HK-2 (cell line): ENCODE measurements around the gene AHRR.
"Not testable (repeated sequence)": the region's sequence is repeated elsewhere in the genome, so short reads cannot be mapped to it uniquely, and the experiment has no call there.

Experiments used
- DNase-seq: peaks from one replicate; pipeline ENCODE4 v3.0.0-alpha.2; 2018; ENCODE audit not compliant: unreplicated experiment

AHRR gene

DNA sequence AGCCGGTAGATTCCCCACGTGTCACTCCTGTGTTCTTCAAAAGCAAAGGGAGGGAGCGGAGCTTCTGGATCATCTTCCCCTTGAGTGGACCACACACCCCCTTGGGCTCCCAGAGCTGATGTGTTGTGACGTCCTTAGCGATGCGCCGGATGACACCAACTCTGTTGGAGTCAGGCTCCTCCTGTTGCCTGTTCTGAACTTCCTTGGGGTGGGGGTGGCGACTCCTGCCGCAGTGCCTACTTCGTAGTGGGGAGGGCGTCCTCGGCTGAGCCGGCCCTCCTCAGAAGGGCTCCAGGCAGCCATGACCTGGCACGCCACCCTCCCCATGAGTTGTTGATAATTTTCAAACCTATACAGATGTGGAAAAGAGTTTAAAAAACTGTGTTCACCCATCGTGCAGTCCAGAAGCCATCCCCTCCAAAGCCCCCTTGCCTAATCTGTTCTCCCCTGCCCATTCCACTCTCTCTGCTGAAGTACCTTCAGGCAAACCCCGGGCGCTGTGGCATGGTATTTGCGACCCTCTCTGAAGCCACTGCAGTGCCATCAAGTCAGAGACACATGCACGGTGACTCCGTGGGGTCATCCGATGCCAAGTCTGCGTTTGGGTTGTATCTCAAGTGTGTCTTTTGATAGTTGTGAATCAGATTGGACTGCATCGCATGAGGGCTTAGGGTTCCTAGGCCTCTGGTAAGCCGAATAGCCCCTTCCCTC is 138.2 kb downstream of the AHRR start:
- DNase-seq = no peak

DNA sequence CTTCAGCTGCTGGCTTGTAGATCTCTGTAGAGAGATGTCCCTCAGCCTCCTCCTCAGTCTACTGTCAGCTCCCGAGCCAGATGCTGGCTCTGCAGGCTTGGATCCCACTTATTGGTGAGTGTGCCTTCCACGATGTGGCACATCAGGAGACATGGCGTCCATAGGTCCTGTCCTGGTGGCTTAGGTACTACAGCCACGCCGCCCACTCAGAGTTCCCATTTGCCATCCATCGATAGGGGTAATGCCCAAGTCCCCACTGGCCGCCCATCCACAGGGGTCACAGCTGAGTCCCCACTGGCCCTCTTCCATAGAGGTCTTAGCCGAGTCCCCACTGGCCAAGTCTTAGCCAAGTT is 138.7 kb downstream of the AHRR start:
- DNase-seq = no peak

DNA sequence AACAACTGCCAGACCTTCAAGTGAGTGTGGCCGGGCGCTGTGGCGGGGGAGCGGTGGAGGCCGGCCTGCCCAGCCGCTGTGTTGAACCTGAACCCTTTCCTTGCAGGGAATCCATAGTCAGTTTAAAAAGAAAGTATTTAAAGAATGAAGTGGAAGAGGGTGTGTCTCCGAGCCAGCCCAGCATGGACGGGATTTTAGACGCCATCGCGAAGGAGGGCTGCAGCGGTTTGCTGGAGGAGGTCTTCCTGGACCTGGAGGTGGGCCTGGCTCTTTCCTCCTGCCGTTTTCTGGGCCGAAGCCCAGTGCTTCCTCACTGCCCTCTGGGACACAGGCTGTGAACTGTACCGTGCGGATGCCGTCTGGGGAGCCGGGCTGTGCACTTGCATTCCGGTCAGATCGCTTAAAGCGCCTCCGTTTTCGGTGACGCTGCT is 140.6 kb downstream of the AHRR start:
- no peak for DNase-seq

DNA sequence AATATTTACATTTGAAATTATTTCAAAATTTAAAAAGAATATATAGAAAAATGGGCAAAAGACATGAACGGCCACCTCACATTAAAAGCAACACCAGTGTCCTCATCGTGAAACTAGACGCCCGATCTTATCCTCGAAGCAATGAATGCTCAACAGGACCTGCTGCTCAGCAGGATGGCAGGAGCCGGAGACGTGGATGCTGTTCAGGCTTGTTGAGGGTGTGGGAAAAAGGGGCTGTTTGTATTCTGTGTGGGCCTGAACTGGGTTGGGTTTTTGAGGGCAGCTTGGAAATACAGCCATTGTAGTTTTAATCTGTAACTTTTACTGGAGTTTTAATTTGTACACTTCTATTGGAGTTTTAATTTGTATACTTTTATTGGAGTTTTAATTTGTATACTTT is 141.8 kb downstream of the AHRR start:
- DNase-seq = no peak

DNA sequence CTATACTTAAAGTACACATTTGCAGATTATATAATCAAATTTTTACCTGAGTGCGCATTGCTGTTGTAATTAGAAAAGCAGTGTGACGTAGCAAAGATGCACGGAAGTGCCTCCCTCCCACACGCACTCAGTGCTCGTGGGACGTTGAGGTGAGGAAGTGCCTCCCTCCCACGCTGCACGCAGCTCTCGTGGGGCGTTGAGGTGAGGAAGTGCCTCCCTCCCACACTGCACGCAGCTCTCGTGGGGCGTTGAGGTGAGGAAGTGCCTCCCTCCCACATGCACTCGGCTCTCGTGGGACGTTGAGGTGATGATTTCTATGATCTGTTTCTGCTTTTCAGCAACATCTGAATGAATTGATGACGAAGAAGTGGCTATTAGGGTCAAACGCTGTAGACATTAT is 142.4 kb downstream of the AHRR start:
- DNase-seq = no peak

DNA sequence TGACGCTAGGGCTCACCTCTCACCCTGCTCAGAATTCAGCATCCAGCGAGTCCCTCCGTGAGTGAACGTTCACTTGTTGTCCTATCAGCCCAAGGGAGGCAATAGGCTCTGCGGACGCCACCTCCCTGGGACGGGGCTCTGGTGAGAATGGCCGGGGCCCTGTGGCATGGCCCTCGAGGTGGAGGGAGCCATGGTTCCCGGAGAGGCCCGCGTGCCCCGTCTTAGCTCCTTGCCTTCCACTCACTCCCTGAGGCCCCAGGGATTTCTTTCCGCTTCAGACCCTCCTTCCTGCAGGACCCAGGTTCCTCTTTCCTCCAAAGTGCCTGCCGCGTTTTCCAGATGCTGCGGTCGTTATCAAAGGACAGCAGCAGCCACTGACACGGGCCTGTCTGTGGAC is 142.9 kb downstream of the AHRR start:
- DNase-seq = no peak

- DNase-seq = no peak
These were observed 143.5 kb downstream of the AHRR start for GRCh38 chr5:464843-465590.

DNA sequence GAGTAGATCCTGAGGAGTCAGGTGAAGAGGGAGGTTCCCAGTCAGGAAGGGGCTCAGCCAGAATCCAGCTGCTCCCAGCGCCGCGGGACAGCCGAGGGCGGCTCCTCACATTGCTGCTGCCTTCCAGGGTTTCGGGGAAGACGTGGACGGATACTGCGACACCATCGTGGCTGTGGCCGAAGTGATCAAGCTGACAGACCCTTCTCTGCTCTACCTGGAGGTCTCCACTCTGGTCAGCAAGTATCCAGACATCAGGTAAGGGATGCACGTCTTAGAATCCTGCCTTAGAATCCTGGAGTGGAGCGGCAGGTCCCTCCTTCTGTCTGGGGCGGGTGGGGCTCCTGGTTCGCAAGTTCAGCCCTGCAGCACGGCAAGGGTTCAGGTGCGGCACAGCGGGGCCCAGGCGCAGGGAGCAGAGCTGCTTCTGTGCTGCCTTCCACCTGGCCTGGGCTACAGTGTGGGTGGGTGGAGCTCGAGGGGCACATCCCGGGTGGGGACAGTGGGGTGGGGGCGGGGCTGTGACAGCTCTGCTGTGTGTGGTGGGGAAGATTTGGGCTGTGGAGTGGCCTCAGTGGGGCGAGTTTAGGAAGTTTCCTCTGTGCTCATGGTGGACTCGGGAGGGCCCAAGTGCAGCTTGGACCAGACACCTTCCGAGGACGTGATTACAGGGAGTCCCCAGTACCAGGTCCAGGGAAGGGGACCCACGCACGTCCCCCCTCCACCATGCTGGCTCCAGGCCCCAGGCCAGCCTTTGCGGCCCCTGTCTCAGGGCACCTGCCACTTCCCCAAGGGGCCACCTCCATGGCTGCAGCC is 144.3 kb downstream of the AHRR start:
- DNase-seq = no peak

DNA sequence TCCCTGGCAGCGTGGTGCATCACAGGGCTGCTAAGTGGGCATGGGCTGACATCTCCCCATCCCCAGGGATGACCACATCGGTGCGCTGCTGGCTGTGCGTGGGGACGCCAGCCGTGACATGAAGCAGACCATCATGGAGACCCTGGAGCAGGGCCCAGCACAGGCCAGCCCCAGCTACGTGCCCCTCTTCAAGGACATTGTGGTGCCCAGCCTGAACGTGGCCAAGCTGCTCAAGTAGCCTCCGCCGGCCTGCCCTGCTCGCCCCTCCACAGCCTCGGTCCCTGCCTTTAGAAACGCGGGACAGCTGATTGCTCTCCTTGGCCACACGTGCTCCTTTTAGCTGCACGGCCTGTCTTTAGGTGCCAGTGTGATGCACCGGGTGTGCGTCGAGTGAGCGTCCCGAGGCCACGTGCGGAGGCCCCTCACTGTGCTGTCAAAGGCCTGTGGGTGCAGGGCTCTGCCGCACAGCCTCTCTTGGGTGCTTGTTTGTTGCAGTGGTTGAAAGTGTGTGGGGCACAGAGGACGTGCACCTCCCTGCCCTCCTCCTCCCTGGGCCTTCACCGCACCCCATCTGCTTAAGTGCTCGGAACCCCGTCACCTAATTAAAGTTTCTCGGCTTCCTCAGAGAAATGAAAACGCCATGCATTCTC is 145.3 kb downstream of the AHRR start:
- no peak for DNase-seq

- no peak for DNase-seq
These were observed 146.9 kb downstream of the AHRR start for GRCh38 chr5:468401-468800.

DNA sequence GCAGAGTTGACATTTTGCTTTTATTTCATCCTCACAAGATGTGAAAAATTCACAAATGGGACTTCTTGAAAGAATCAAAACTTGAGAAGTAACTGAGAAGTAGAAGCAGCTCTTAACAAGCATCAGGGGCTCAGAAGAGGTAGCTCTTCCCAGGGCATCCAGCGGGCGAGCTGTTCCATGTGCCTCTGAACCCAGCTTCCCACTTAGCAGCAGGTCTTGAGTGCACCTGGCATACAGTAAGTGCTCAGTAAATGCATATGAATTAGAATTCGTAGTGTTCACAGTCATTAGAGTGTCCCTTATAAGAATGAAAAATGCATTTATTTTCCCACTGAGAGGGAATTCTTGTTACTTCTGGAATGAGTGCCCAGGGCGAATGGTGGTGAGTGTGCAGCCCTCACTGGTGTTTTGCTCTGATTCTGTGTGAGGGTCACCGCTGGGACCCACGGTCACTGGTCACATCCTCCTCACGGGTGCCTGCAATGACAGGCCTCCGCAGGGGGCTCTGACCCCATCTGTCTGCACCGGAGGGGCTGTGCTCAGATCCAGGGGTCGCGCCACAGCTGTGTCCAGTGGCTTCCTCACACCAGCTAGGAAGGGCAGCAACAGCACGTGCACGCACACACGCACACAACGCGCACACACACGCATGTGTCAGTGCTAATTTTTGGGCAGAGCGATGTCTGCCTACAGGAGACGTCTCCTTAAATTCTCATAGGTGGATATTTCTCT is 148.4 kb downstream of the AHRR start:
- no peak for DNase-seq

DNA sequence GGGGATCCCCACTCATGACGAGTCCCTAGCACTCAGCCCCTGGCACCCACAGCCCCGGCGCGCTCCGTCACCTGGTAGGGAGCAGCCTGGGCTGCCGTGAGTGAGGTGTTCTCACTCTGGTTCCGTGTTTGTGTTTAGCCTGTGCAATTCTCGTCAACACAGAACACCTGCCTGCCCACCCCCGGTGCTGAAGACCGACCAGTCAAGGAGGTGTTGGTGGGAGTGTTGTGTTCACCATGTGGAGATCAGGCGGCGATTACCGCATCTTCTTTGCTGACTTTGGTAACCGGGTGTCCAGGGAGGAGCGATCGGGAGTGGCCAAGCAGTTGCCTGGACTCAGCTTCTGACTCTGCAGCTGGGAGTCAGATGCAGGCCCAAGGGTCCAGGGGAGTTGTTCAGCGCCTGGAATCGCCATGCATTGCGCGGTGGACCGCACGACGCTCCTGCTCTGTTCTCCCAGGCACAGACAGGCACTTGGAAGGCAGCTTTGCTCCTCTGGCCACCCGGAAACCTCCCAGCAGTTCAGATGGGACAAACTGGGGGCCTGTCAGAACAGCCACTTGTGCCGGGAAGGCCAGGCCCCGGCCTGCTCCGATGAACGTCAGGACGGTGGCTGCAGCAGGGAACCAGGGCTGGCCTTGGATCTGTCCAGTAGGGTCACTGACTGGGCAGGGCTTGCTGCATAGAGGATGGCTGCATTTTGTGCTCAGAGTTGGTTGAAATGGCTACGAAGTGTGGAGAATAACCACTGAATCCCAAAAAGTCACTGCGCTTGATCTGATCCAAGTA is 149.6 kb downstream of the AHRR start:
- DNase-seq = no peak

DNA sequence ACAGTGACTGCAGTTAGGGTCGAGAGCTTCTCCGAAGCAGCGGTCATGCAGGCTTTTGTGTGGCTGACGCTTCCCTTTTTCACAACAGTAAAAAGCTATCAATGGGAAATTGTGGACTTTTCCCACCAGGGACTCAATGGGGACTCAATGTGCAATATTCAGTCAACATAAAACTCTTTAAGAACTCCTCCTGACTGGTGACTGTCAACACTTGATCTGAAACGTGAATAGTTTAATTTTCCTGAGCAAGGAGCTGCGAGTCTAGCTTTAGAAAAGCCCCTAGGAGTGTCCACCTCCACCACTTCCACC is 150.2 kb downstream of the AHRR start:
- no peak for DNase-seq

- DNase-seq = peak; percentile 28
These were observed 150.7 kb downstream of the AHRR start for GRCh38 chr5:472076-472655.

DNA sequence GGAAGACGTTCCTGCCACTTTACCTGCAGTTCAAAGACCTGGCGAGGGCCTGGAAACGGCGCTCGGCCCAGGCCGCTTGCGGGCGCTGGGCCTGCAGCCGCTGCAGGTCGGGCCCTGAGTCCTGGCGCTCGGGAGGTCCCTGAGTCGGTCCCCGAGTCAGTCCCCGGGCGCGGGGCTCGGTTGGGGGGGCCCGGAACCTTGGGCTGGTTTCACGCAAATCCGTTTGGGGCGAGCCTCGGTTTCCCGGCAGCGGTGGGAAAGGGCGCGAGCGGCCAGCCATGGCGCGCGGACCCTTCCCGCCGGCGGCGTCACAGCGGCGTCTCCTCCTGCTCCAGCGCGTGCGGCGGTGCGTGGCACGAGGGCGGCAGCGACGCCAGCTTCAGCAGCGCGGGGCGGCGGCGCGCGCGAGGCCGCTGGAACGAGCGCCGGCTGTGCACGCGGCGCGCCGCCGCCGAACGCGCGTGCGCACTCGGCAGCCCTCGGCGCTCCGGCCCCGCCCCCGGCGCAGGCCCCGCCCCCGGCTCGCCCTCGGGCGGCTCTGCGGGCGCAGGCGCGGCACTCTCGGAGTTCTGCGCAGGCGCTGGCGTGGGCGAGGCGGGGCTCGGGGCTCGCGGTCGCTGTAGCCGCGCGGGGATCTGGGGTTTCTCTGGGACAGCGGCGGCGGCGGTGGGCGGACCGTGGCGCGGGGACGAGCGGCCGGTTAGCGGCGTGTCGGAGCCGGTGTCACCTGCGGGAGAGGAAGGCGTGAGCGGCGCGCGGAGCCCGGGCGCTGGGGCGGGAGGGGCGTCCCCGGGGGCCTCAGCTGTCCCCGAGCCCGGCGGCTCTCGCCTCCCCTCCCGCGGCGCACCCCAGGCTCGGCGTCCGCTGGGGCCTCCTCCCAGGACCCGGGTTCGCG is 151.4 kb downstream of the AHRR start:
- peak; percentile 85 for DNase-seq

DNA sequence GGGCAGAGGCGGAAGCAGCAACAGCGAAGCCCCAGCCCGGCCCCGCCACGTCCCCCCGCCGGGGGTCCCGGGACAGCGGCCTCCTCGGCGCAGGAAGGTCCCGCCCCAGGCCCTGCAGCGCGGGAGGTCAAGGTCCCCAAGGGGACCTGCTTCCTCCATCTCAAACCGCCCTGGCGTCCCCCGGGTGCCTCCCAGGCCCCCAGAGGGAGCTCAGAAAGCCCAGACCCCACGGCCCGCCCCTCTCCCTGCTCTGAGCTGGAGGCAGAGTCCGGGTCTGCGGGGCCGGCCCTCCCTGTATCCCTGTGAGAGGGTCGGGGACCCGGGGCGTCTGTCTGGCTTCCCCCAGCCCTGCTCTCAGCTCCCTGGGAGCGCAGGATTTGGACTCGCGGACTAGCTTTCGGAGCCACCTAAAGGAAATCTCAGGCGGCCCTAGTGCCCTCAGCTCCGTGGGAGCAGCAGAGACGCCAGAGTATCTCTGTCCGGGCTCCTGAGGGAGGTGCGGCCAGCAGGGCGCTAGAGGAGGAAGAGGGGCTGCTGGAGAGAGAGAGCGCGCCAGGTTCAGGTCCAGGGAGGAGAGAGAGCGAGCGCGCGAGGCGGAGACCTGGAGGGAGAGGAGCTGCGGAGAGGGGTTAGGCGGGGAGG is 152.2 kb downstream of the AHRR start:
- DNase-seq = peak; percentile 68

GRCh38 chr5:474232-474839 is 152.8 kb downstream of the AHRR start:
- not testable (repeated sequence) for DNase-seq

DNA sequence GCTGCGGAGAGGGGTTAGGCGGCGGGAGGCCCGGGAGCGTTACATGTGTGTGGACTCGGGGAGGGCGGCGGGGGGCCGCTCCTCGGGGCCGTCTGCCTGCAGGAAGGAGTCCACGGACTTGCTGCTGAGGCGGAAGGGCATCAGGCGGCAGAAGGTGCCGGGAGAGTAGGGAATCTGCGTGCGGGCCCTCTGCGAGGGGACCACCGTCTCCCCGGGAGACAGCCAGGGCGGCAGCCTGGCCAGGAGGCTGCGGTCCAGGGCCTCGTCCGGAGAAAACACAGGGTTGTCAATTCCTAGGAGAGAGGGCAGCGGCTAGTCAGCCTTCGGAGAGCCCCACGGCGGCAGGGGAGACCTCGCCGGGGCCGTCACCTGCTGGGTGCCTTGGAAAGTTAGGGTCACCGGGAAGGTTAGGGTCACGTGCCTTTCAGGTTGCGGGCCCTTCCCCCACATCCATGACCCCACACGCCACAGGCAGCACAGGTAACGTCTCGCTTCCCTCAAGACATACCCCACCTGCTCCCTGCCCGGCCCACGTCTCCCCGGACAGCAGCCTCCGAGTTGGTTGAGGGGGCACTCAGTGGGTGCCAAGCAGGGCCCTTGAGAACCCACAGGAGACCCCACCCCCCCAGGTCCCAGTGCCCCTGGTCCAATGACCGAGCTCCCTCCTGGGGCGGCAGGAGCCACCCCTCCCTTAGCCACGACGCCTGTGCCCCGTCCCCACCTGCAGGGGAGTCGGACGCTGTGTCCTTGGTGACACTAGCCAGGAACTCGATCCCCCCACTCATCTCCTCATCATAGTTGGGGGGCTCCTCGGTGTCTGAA is 153.5 kb downstream of the AHRR start:
- no peak for DNase-seq
